Naive thymus-derived CD4-positive, alpha-beta T cell (primary cell): ENCODE data around the gene DNAH1. TPM values are rescaled to one million over a fixed set of nuclear protein-coding genes. Genes with fewer than 3 reads are reported as not detected.

Experiments used
- ATAC-seq: fragments of 150-1000 bp; cut with Tn5 transposase; 2 replicates; pipeline ENCODE4 v1.10.0; 2021; ENCODE audit warnings: mild to moderate bottlenecking, moderate library complexity
- CTCF ChIA-PET: fragments of 350-600 bp; sonication (Branson Sonifier 250); formaldehyde crosslinking; loops from one replicate; lab custom pipeline; 2021; ENCODE audit warnings: antibody characterized with exemption; lab: Charles Lee
- POLR2A ChIA-PET: fragments of 350-600 bp; sonication (Branson Sonifier 250); formaldehyde crosslinking; loops from one replicate; lab custom pipeline; 2021; ENCODE audit warnings: antibody characterized with exemption, inconsistent platforms; lab: Charles Lee
- DNase-seq, 9 donors: peaks; one replicate each; pipeline versions ENCODE4 v3.0.0 to v3.0.0-alpha.2; 2020 to 2022; ENCODE audit warnings: mixed read lengths in 1 of 9
- H3K27ac ChIP-seq: one replicate; pipeline ENCODE4 v1.7.0; 2013; ENCODE audit warnings: mild to moderate bottlenecking, low read depth, low read length, moderate library complexity
- H3K27me3 ChIP-seq, 2 donors: one replicate each; pipeline ENCODE4 v1.7.0; 2013; ENCODE audit warnings: low read length in 2 of 2, mild to moderate bottlenecking in 2 of 2, moderate library complexity in 2 of 2; ENCODE audit not compliant: control insufficient read depth in 2 of 2, insufficient read depth in 2 of 2
- H3K36me3 ChIP-seq, 3 experiments: 1 replicate in 2 of 3; 2 replicates in 1 of 3; pipeline ENCODE4 v1.7.0; 2013; ENCODE audit warnings: low read length in 3 of 3, mild to moderate bottlenecking in 3 of 3, moderate library complexity in 1 of 3; ENCODE audit not compliant: insufficient read depth in 3 of 3, control insufficient read depth in 2 of 3
- H3K4me1 ChIP-seq, 2 donors: one replicate each; pipeline ENCODE4 v1.7.0; 2013; ENCODE audit warnings: low read length in 2 of 2, mild to moderate bottlenecking in 2 of 2, moderate library complexity in 1 of 2; ENCODE audit not compliant: control insufficient read depth in 2 of 2, insufficient read depth in 2 of 2
- H3K4me3 ChIP-seq: 2 replicates; pipeline ENCODE4 v1.7.0; 2013; ENCODE audit warnings: mild to moderate bottlenecking, low read length
- H3K9me3 ChIP-seq, 3 experiments: 1 replicate in 2 of 3; 2 replicates in 1 of 3; pipeline ENCODE4 v1.7.0; 2013; ENCODE audit warnings: low read length in 3 of 3; ENCODE audit not compliant: control insufficient read depth in 2 of 3
- H3K27ac Mint-ChIP-seq, 9 donors: one replicate each; pipeline ENCODE4 v1.8.0; 2020 to 2022; ENCODE audit warnings: mixed read lengths in 9 of 9, mild to moderate bottlenecking in 8 of 9, moderate library complexity in 5 of 9, inconsistent platforms in 2 of 9
- H3K27me3 Mint-ChIP-seq, 5 donors: one replicate each; pipeline ENCODE4 v1.8.0; 2021 to 2022; ENCODE audit warnings: mixed read lengths in 5 of 5, mild to moderate bottlenecking in 1 of 5
- H3K36me3 Mint-ChIP-seq, 5 donors: one replicate each; pipeline ENCODE4 v1.8.0; 2020 to 2022; ENCODE audit warnings: mixed read lengths in 5 of 5, mild to moderate bottlenecking in 3 of 5, inconsistent platforms in 1 of 5
- H3K4me1 Mint-ChIP-seq, 7 donors: one replicate each; pipeline ENCODE4 v1.8.0; 2020 to 2022; ENCODE audit warnings: mixed read lengths in 7 of 7, mild to moderate bottlenecking in 3 of 7, inconsistent platforms in 1 of 7
- H3K4me3 Mint-ChIP-seq, 10 donors: one replicate each; pipeline ENCODE4 v1.8.0; 2020 to 2022; ENCODE audit warnings: mild to moderate bottlenecking in 10 of 10, mixed read lengths in 10 of 10, moderate library complexity in 6 of 10, inconsistent platforms in 2 of 10
- H3K9me3 Mint-ChIP-seq, 11 donors: one replicate each; pipeline ENCODE4 v1.8.0; 2020 to 2022; ENCODE audit warnings: mixed read lengths in 11 of 11, mild to moderate bottlenecking in 4 of 11, inconsistent platforms in 1 of 11, moderate library complexity in 1 of 11
- intact Hi-C, 2 donors: fragments of 100-400 bp; cut with micrococcal nuclease; formaldehyde crosslinking; loops; one replicate each; pipeline ENCODE4 v1.15.1; 2023
- polyA plus RNA-seq, 2 donors: library from polyadenylated mRNA; unstranded; fragments of 300-500 nt; fragmentation: Illumina TruSeq; gene quantifications; one replicate each; pipeline ENCODE4 v1.2.3, GENCODE V29; 2021
- total RNA-seq, 6 experiments: library from RNA in 5 of 6; stranded (reverse) in 5 of 6; gene quantifications; 1 replicate in 5 of 6; 2 replicates in 1 of 6; pipeline ENCODE4 v1.2.3 and lab custom pipeline; 2021 to 2026

DNAH1 gene
- total and polyA plus RNA-seq, 7 experiments from 2014 or later, result 0.35 to 69.2 (median 48.2) TPM

GRCh38 chr3:52403955-52404354 lies 87.8 kb downstream of the DNAH1 start:
- no peak for ATAC-seq
- H3K4me3 ChIP-seq, result no peak overlapping the region
- peaks cover 9 to 10% of the 10 kb centered on the region in 2 donors for H3K4me1 ChIP-seq
- Mint-ChIP-seq H3K9me3 (no peaks in the 10 kb centered on the region), H3K4me3 (no peak overlapping the region), H3K27ac (peak overlapping the region in 1 of 9 donors; percentile 67), H3K36me3 (peaks cover 0 to 36% (median 19%) of the 10 kb centered on the region in 5 donors), H3K27me3 (no peaks in the 10 kb centered on the region), H3K4me1 (peaks cover 11 to 18% (median 17%) of the 10 kb centered on the region in 7 donors)
- H3K27me3 ChIP-seq, result no peaks in the 10 kb centered on the region
- ChIA-PET POLR2A (no interaction called here), CTCF (no interaction called here)
- DNase-seq, result no peak
- H3K9me3 ChIP-seq, result no peaks in the 10 kb centered on the region
- no peak overlapping the region for H3K27ac ChIP-seq
- intact Hi-C loops, result no loop called here
- H3K36me3 ChIP-seq, result peaks cover 0 to 84% (median 23%) of the 10 kb centered on the region in 3 experiments

- peaks cover 0 to 80% (median 23%) of the 10 kb centered on the region in 3 experiments for H3K36me3 ChIP-seq
- no peak for DNase-seq
- CTCF ChIA-PET, result no interaction called here
- H3K4me3 ChIP-seq, result no peak overlapping the region
- Mint-ChIP-seq H3K4me3 (no peak overlapping the region), H3K27me3 (no peaks in the 10 kb centered on the region), H3K9me3 (no peaks in the 10 kb centered on the region), H3K36me3 (peaks cover 0 to 36% (median 19%) of the 10 kb centered on the region in 5 donors), H3K27ac (peak overlapping the region in 1 of 9 donors; percentile 67), H3K4me1 (peaks cover 14 to 22% (median 21%) of the 10 kb centered on the region in 7 donors)
- no peak overlapping the region for H3K27ac ChIP-seq
- H3K9me3 ChIP-seq, result no peaks in the 10 kb centered on the region
- intact Hi-C loops, result no loop called here
- H3K27me3 ChIP-seq, result no peaks in the 10 kb centered on the region
- POLR2A ChIA-PET, result interaction anchor here (0.6 kb wide), 1 partner anchor 332 kb away, joined by 3 read pairs; no protein-coding TSS in a partner anchor
- ATAC-seq, result no peak
- peaks cover 13 to 14% of the 10 kb centered on the region in 2 donors for H3K4me1 ChIP-seq
These were observed 88.3 kb downstream of the DNAH1 start for GRCh38 chr3:52404391-52404790.

GRCh38 chr3:52405066-52405465 lies 88.9 kb downstream of the DNAH1 start:
- CTCF ChIA-PET, result no interaction called here
- H3K4me3 Mint-ChIP-seq, result peak overlapping the region in 1 of 10 donors; percentile 41
- POLR2A ChIA-PET, result interaction anchor here (0.6 to 1.1 kb wide), 2 partner anchors 43 to 332 kb away, joined by 3 read pairs; no protein-coding TSS in a partner anchor

GRCh38 chr3:52405601-52406110 lies 89.5 kb downstream of the DNAH1 start:
- Mint-ChIP-seq H3K9me3 (no peaks in the 10 kb centered on the region), H3K36me3 (peaks cover 0 to 36% (median 17%) of the 10 kb centered on the region in 5 donors), H3K4me3 (peak overlapping the region in 1 of 10 donors; percentile 25), H3K27me3 (peaks cover 0 to 1% (median 0%) of the 10 kb centered on the region in 5 donors), H3K4me1 (peaks cover 14 to 22% (median 21%) of the 10 kb centered on the region in 7 donors), H3K27ac (peak overlapping the region in 3 of 9 donors; percentile 22 to 68 (median 62))
- ChIA-PET CTCF (interaction anchor here (0.6 kb wide), 1 partner anchor 42 kb away, joined by 3 read pairs; no protein-coding TSS in a partner anchor), POLR2A (interaction anchor here (0.5 to 1.1 kb wide), 4 partner anchors 42 to 473 kb away, joined by 3 to 5 read pairs (median 4); partner anchors contain the start of gene NISCH)
- DNase-seq, result no peak
- H3K4me3 ChIP-seq, result no peak overlapping the region
- intact Hi-C loops, result no loop called here
- ATAC-seq, result no peak
- no peaks in the 10 kb centered on the region for H3K27me3 ChIP-seq
- H3K4me1 ChIP-seq, result peaks cover 14 to 17% of the 10 kb centered on the region in 2 donors
- H3K27ac ChIP-seq, result no peak overlapping the region
- no peaks in the 10 kb centered on the region for H3K9me3 ChIP-seq
- peaks cover 0 to 77% (median 23%) of the 10 kb centered on the region in 3 experiments for H3K36me3 ChIP-seq

More at GRCh38 chr3:52405066-52405465, 88.9 kb downstream of the DNAH1 start:
- Mint-ChIP-seq H3K36me3 (peaks cover 0 to 36% (median 19%) of the 10 kb centered on the region in 5 donors), H3K9me3 (no peaks in the 10 kb centered on the region), H3K4me1 (peaks cover 14 to 22% (median 21%) of the 10 kb centered on the region in 7 donors), H3K27ac (peak overlapping the region in 2 of 9 donors; percentile 36 to 55), H3K27me3 (peaks cover 0 to 1% (median 0%) of the 10 kb centered on the region in 5 donors)
- Histone ChIP-seq H3K9me3 (no peaks in the 10 kb centered on the region), H3K36me3 (peaks cover 0 to 80% (median 23%) of the 10 kb centered on the region in 3 experiments), H3K27ac (no peak overlapping the region), H3K27me3 (no peaks in the 10 kb centered on the region), H3K4me1 (peaks cover 14 to 16% of the 10 kb centered on the region in 2 donors), H3K4me3 (no peak overlapping the region)
- intact Hi-C loops, result no loop called here
- DNase-seq (no peak), ATAC-seq (no peak)

GRCh38 chr3:52406231-52406661 lies 90.1 kb downstream of the DNAH1 start:
- Mint-ChIP-seq H3K9me3 (no peaks in the 10 kb centered on the region), H3K36me3 (peaks cover 0 to 36% (median 17%) of the 10 kb centered on the region in 5 donors), H3K4me1 (peaks cover 18 to 26% (median 25%) of the 10 kb centered on the region in 7 donors), H3K27ac (no peak overlapping the region), H3K4me3 (no peak overlapping the region), H3K27me3 (peaks cover 0 to 1% (median 0%) of the 10 kb centered on the region in 5 donors)
- no peaks in the 10 kb centered on the region for H3K9me3 ChIP-seq
- ATAC-seq (no peak), DNase-seq (no peak)
- H3K27me3 ChIP-seq, result no peaks in the 10 kb centered on the region
- ChIA-PET CTCF (interaction anchor here (0.6 kb wide), 1 partner anchor 41 kb away, joined by 3 read pairs; no protein-coding TSS in a partner anchor), POLR2A (interaction anchor here (0.5 to 1.0 kb wide), 4 partner anchors 46 to 474 kb away, joined by 3 to 5 read pairs (median 4); partner anchors contain the start of gene NISCH)
- no peak overlapping the region for H3K4me3 ChIP-seq
- intact Hi-C loops, result no loop called here
- peaks cover 0 to 72% (median 23%) of the 10 kb centered on the region in 3 experiments for H3K36me3 ChIP-seq
- H3K4me1 ChIP-seq, result peaks cover 16 to 23% of the 10 kb centered on the region in 2 donors
- H3K27ac ChIP-seq, result no peak overlapping the region

- Histone ChIP-seq H3K27me3 (no peaks in the 10 kb centered on the region), H3K27ac (no peak overlapping the region), H3K4me1 (peaks cover 23 to 30% of the 10 kb centered on the region in 2 donors), H3K36me3 (peaks cover 0 to 65% (median 23%) of the 10 kb centered on the region in 3 experiments), H3K9me3 (no peaks in the 10 kb centered on the region), H3K4me3 (no peak overlapping the region)
- Mint-ChIP-seq H3K27me3 (peaks cover 0 to 1% (median 0%) of the 10 kb centered on the region in 5 donors), H3K4me3 (peak overlapping the region in 1 of 10 donors; percentile 37), H3K27ac (peak overlapping the region in 3 of 9 donors; percentile 28 to 55 (median 41)), H3K9me3 (no peaks in the 10 kb centered on the region), H3K36me3 (peaks cover 0 to 33% (median 14%) of the 10 kb centered on the region in 5 donors), H3K4me1 (peaks cover 24 to 34% (median 32%) of the 10 kb centered on the region in 7 donors)
- ATAC-seq (no peak), DNase-seq (no peak)
- POLR2A ChIA-PET, result interaction anchor here (1.0 kb wide), 1 partner anchor 112 kb away, joined by 3 read pairs; no protein-coding TSS in a partner anchor
- CTCF ChIA-PET, result no interaction called here
- intact Hi-C loops, result no loop called here
These were observed 90.8 kb downstream of the DNAH1 start for GRCh38 chr3:52406791-52407510.
